Measurements from ENCODE around the gene GAL. TPM values are rescaled to one million over a fixed set of nuclear protein-coding genes. Genes with fewer than 3 reads are reported as not detected.

The GAL gene
- total and polyA plus RNA-seq, 7 donors: 0.38 to 5.6 TPM; not detected in 5

GRCh38 chr11:68698993-68699392 lies 14.6 kb downstream of the GAL start:
- no peak for DNase-seq
- intact Hi-C loops (cut with DNase I): no loop called here
- ATAC-seq: no peak
- no peaks in the 10 kb centered on the region for H3K4me1 ChIP-seq
- no peaks in the 10 kb centered on the region for H3K9me3 ChIP-seq
- H3K27me3 ChIP-seq (ENCODE audit: insufficient read depth in 3 of 3, low read length in 2 of 3): peaks cover 0 to 25% (median 4%) of the 10 kb centered on the region in 3 donors
- H3K27ac ChIP-seq: no peak overlapping the region
- no peak for TF ChIP-seq CTCF (IDR thresholded peaks at IDR 0.05)
- no peaks in the 10 kb centered on the region for H3K36me3 ChIP-seq (ENCODE audit: insufficient read depth in 1 of 2, low read depth in 1 of 2)
- H3K4me3 ChIP-seq: no peak overlapping the region
- WGBS, 3 donors: 90 to 96% (median 93%) methylated on average over 2 of the region's 2 CpGs

GRCh38 chr11:68704887-68705286 lies 20.5 kb downstream of the GAL start:
- 18 to 25% (median 21%) methylated on average over 16 of the region's 16 CpGs for WGBS, 3 donors
- H3K36me3 ChIP-seq (ENCODE audit: insufficient read depth in 1 of 2, low read depth in 1 of 2): no peaks in the 10 kb centered on the region
- DNase-seq (no peak), ATAC-seq (no peak)
- no peaks in the 10 kb centered on the region for H3K9me3 ChIP-seq
- H3K27me3 ChIP-seq (ENCODE audit: insufficient read depth in 3 of 3, low read length in 2 of 3): peaks cover 0 to 32% (median 0%) of the 10 kb centered on the region in 3 donors
- intact Hi-C loops (cut with DNase I): no loop called here
- H3K4me1 ChIP-seq: no peaks in the 10 kb centered on the region
- no peak overlapping the region for H3K27ac ChIP-seq
- no peak overlapping the region for H3K4me3 ChIP-seq
- TF ChIP-seq CTCF (IDR thresholded peaks at IDR 0.05): no peak

- ATAC-seq (no peak), DNase-seq (no peak)
- no peaks in the 10 kb centered on the region for H3K36me3 ChIP-seq (ENCODE audit: insufficient read depth in 1 of 2, low read depth in 1 of 2)
- H3K27ac ChIP-seq: no peak overlapping the region
- TF ChIP-seq CTCF (IDR thresholded peaks at IDR 0.05): no peak
- H3K4me1 ChIP-seq: no peaks in the 10 kb centered on the region
- WGBS, 3 donors: 86 to 96% (median 92%) methylated on average over 7 of the region's 7 CpGs
- no peak overlapping the region for H3K4me3 ChIP-seq
- intact Hi-C loops (cut with DNase I): no loop called here
- no peaks in the 10 kb centered on the region for H3K9me3 ChIP-seq
- H3K27me3 ChIP-seq (ENCODE audit: insufficient read depth in 3 of 3, low read length in 2 of 3): peaks cover 0 to 14% (median 0%) of the 10 kb centered on the region in 3 donors
Measured at GRCh38 chr11:68707527-68707926, 23.2 kb downstream of the GAL start.

- Histone ChIP-seq H3K4me3 (no peak overlapping the region), H3K4me1 (no peaks in the 10 kb centered on the region), H3K27ac (no peak overlapping the region), H3K9me3 (no peaks in the 10 kb centered on the region), H3K27me3 (ENCODE audit: insufficient read depth in 3 of 3, low read length in 2 of 3) (peaks cover 0 to 9% (median 0%) of the 10 kb centered on the region in 3 donors), H3K36me3 (ENCODE audit: insufficient read depth in 1 of 2, low read depth in 1 of 2) (no peaks in the 10 kb centered on the region)
- intact Hi-C loops (cut with DNase I): no loop called here
- no peak for TF ChIP-seq CTCF (IDR thresholded peaks at IDR 0.05)
- 68 to 74% (median 71%) methylated on average over 12 of the region's 12 CpGs for WGBS, 3 donors
- DNase-seq: no peak
- no peak for ATAC-seq
Measured at GRCh38 chr11:68709062-68709461, 24.7 kb downstream of the GAL start.

- no peak for TF ChIP-seq CTCF (IDR thresholded peaks at IDR 0.05)
- H3K9me3 ChIP-seq: no peaks in the 10 kb centered on the region
- WGBS, 3 donors: 73 to 77% (median 75%) methylated on average over 11 of the region's 11 CpGs
- ATAC-seq (no peak), DNase-seq (no peak)
- H3K4me1 ChIP-seq: no peaks in the 10 kb centered on the region
- H3K4me3 ChIP-seq: no peak overlapping the region
- peaks cover 0 to 19% (median 0%) of the 10 kb centered on the region in 3 donors for H3K27me3 ChIP-seq (ENCODE audit: insufficient read depth in 3 of 3, low read length in 2 of 3)
- no peak overlapping the region for H3K27ac ChIP-seq
- no peaks in the 10 kb centered on the region for H3K36me3 ChIP-seq (ENCODE audit: insufficient read depth in 1 of 2, low read depth in 1 of 2)
- intact Hi-C loops (cut with DNase I): no loop called here
Measured at GRCh38 chr11:68710409-68710808, 26.1 kb downstream of the GAL start.

Data from psoas muscle (tissue), 8 donors.